GM12891 (cell line): ENCODE data around the gene COL25A1.

Experiments
- POLR2A ChIP-seq: IDR thresholded peaks from 2 replicates; pipeline ENCODE4 v1.6.1; 2011; ENCODE audit warnings: low read depth, low read length, control low read depth
- POLR2AphosphoS5 ChIP-seq: IDR thresholded peaks from 2 replicates; pipeline ENCODE4 v1.6.1; 2011; ENCODE audit warnings: low read depth, low read length, control low read depth

- TF ChIP-seq POLR2A (no peak), POLR2AphosphoS5 (no peak)
These were observed 395.5 kb downstream of the COL25A1 start for GRCh38 chr4:108906866-108907367.
